ENCODE data around the gene RPL38.

GRCh38 chr17:74213861-74214391, 10.4 kb downstream of the RPL38 start:
- TF ChIP-seq CTCF (conservative IDR thresholded peaks at IDR 0.05 in 1 of 2, IDR thresholded peaks at IDR 0.05 in 1 of 2; ENCODE audit: extremely low read depth in 1 of 2, insufficient read depth in 1 of 2, low read depth in 1 of 2, low read length in 2 of 2) (no peak), EZH2 (IDR thresholded peaks at IDR 0.05; ENCODE audit: borderline replicate concordance, low read length) (no peak)
